ENCODE results near the gene PHKB. TPM values are rescaled to one million over a fixed set of nuclear protein-coding genes. Genes with fewer than 3 reads are reported as not detected.

PHKB gene
- total and polyA plus RNA-seq, 2 donors (not counting 1 experiment from before 2014, with no cell fraction given) = 79.0 to 103 TPM

DNA sequence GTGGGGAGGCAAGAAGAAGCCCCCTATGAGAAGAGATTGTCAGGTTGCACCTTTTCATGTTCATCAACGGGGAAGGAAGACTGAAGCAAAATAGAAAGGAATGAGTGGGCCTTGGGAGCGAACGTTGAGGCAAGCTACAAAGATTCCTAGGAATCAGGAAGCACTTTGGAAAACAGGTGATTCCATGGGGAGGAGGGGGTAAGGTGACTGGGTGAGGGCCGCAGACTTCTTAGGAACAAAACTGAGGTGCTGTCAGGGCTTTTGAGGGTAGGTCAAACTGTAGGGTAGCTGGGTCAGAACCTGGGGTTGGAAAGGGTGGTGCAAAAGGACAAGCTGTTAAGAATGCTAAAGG, 796 bp upstream of the PHKB start:
- Histone ChIP-seq H3K36me3 (ENCODE audit: control insufficient read depth, insufficient read depth, low read length) (no peaks in the 10 kb centered on the region), H3K4me1 (ENCODE audit: control insufficient read depth, extremely low read depth, insufficient read depth, low read length) (peaks cover 5% of the 10 kb centered on the region), H3K27me3 (ENCODE audit: control insufficient read depth, insufficient read depth, low read length) (no peaks in the 10 kb centered on the region), H3K9me3 (ENCODE audit: control insufficient read depth, insufficient read depth, low read depth, low read length) (no peaks in the 10 kb centered on the region), H3K9ac (ENCODE audit: insufficient read depth, low read length) (peak overlapping the region; percentile 94), H4K20me1 (ENCODE audit: control insufficient read depth, extremely low read depth, insufficient read depth, low read length) (no peaks in the 10 kb centered on the region), H3K4me2 (ENCODE audit: extremely low read depth, insufficient read depth, low read length) (peak overlapping the region; percentile 98), H3K79me2 (ENCODE audit: control insufficient read depth, insufficient read depth, low read length) (peaks cover 21% of the 10 kb centered on the region), H3K4me3 (replicated peaks in 1 of 4; ENCODE audit: control extremely low read depth in 1 of 4, insufficient read depth in 1 of 4, low read depth in 3 of 4, low read length in 4 of 4) (peak overlapping the region; percentile 58 to 98 (median 94)), H3K27ac (ENCODE audit: insufficient read depth, low read length) (peak overlapping the region; percentile 97), H2AFZ (ENCODE audit: low read length) (peak overlapping the region; percentile 97)
- no peak for TF ChIP-seq EZH2 (IDR thresholded peaks at IDR 0.05; ENCODE audit: low read length, missing control alignments)
- TF ChIP-seq, protein P1, sequence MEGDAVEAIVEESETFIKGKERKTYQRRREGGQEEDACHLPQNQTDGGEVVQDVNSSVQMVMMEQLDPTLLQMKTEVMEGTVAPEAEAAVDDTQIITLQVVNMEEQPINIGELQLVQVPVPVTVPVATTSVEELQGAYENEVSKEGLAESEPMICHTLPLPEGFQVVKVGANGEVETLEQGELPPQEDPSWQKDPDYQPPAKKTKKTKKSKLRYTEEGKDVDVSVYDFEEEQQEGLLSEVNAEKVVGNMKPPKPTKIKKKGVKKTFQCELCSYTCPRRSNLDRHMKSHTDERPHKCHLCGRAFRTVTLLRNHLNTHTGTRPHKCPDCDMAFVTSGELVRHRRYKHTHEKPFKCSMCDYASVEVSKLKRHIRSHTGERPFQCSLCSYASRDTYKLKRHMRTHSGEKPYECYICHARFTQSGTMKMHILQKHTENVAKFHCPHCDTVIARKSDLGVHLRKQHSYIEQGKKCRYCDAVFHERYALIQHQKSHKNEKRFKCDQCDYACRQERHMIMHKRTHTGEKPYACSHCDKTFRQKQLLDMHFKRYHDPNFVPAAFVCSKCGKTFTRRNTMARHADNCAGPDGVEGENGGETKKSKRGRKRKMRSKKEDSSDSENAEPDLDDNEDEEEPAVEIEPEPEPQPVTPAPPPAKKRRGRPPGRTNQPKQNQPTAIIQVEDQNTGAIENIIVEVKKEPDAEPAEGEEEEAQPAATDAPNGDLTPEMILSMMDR (conservative IDR thresholded peaks at IDR 0.05 in 1 of 2, IDR thresholded peaks at IDR 0.05 in 1 of 2; ENCODE audit: low read depth in 1 of 2, low read length in 2 of 2) = no peak
- DNase-seq (ENCODE audit: low read depth in 2 of 2) = peak in 1 of 2 donors; percentile 41

DNA sequence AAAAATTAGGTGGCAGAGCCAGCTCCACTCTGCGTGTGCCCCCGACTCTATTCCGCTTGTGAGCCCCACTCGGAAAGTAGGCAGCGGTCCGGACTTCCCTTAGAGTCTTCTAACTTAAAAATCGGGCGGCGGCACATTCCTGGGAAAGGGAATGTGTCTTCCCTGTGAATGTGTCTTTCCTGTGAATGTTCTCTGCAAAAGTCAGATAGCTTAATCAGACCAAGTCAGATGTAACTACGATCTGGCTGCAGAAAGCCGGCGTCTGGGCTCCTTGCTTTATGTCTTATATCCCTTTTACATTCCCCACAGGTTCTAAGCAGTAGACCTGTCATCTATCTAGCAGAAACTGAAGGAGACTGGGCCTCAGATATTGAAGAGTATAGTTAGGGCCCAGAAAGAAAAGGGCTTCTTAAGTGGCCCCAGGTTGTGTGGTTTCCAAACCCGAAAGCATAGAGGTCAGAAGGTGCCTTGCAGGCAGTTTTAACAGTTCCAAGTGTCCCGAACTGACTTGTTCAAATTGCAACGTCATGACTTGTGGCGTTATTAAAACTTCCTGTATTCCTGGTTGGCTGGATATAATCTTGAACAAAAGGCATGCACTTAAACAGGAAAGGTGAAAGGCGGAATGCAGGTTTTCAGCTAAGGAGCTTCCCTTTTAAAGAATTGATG, 601 bp downstream of the PHKB start:
- Histone ChIP-seq H2AFZ (ENCODE audit: low read length) (peak overlapping the region; percentile 74), H3K9me3 (ENCODE audit: control insufficient read depth, insufficient read depth, low read depth, low read length) (no peaks in the 10 kb centered on the region), H3K36me3 (ENCODE audit: control insufficient read depth, insufficient read depth, low read length) (no peaks in the 10 kb centered on the region), H4K20me1 (ENCODE audit: control insufficient read depth, extremely low read depth, insufficient read depth, low read length) (no peaks in the 10 kb centered on the region), H3K79me2 (ENCODE audit: control insufficient read depth, insufficient read depth, low read length) (peaks cover 21% of the 10 kb centered on the region), H3K9ac (ENCODE audit: insufficient read depth, low read length) (peak overlapping the region; percentile 94), H3K4me3 (replicated peaks in 1 of 4; ENCODE audit: control extremely low read depth in 1 of 4, insufficient read depth in 1 of 4, low read depth in 3 of 4, low read length in 4 of 4) (peak overlapping the region; percentile 58 to 98 (median 94)), H3K4me2 (ENCODE audit: extremely low read depth, insufficient read depth, low read length) (peak overlapping the region; percentile 84), H3K4me1 (ENCODE audit: control insufficient read depth, extremely low read depth, insufficient read depth, low read length) (peaks cover 5% of the 10 kb centered on the region), H3K27ac (ENCODE audit: insufficient read depth, low read length) (peak overlapping the region; percentile 97), H3K27me3 (ENCODE audit: control insufficient read depth, insufficient read depth, low read length) (no peaks in the 10 kb centered on the region)
- DNase-seq (ENCODE audit: low read depth in 2 of 2) = peak; percentile 53 to 71
- TF ChIP-seq EZH2 (IDR thresholded peaks at IDR 0.05; ENCODE audit: low read length, missing control alignments) = no peak
- TF ChIP-seq, protein P1 (conservative IDR thresholded peaks at IDR 0.05 in 1 of 2, IDR thresholded peaks at IDR 0.05 in 1 of 2; ENCODE audit: low read depth in 1 of 2, low read length in 2 of 2) = no peak

DNA sequence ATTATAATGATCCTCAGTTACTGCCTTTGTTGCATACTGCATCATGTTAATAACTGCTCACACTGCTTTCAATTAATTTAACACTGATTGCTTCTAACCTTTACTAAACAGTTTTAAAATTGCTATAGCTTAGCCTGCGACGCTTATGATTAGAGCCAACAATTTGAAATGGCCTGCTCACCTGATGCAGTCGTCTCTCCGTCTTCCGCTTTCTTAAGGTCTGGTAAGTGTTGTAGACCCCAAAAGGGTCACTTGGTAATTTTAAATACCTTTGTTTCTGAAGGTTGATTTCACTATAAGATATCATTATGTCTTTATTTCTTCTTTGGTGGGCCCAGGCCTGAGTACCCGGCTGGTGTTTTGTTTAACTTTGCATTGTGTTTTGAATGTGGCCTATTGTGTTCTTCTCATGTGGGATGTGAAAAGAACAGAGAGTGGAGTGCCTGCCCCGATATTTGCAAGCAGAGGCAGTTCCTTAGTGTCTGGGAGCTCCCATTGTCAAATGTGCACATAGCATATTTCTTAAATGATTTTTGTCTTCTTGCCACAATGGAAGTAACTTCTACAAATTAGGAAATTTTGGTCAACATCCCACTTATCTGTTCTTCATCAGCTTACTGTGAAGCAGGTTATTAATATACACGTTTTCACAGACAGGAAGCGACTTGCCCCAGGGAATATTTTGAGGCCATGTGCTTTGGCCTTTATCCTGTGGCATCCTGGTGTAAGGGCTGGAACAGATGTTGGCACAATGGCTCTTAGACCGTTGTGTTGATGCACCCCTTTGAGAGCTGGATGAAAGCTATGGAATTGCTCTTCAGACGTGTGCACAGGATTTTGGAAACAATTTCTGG, 2.9 kb downstream of the PHKB start:
- Histone ChIP-seq H3K79me2 (ENCODE audit: control insufficient read depth, insufficient read depth, low read length) (peaks cover 25% of the 10 kb centered on the region), H3K27me3 (ENCODE audit: control insufficient read depth, insufficient read depth, low read length) (no peaks in the 10 kb centered on the region), H3K9ac (ENCODE audit: insufficient read depth, low read length) (no peak overlapping the region), H3K4me2 (ENCODE audit: extremely low read depth, insufficient read depth, low read length) (peak overlapping the region; percentile 40), H3K4me1 (ENCODE audit: control insufficient read depth, extremely low read depth, insufficient read depth, low read length) (peaks cover 5% of the 10 kb centered on the region), H3K27ac (ENCODE audit: insufficient read depth, low read length) (no peak overlapping the region), H2AFZ (ENCODE audit: low read length) (no peak overlapping the region), H3K36me3 (ENCODE audit: control insufficient read depth, insufficient read depth, low read length) (peaks cover 2% of the 10 kb centered on the region), H3K4me3 (replicated peaks in 1 of 4; ENCODE audit: control extremely low read depth in 1 of 4, insufficient read depth in 1 of 4, low read depth in 3 of 4, low read length in 4 of 4) (no peak overlapping the region), H3K9me3 (ENCODE audit: control insufficient read depth, insufficient read depth, low read depth, low read length) (no peaks in the 10 kb centered on the region), H4K20me1 (ENCODE audit: control insufficient read depth, extremely low read depth, insufficient read depth, low read length) (no peaks in the 10 kb centered on the region)
- no peak for DNase-seq (ENCODE audit: low read depth in 2 of 2)
- TF ChIP-seq, protein P1 (conservative IDR thresholded peaks at IDR 0.05 in 1 of 2, IDR thresholded peaks at IDR 0.05 in 1 of 2; ENCODE audit: low read depth in 1 of 2, low read length in 2 of 2) = no peak
- no peak for TF ChIP-seq EZH2 (IDR thresholded peaks at IDR 0.05; ENCODE audit: low read length, missing control alignments)
